GM12872 (cell line): ENCODE data around the gene FPGS.

Experiments
- CTCF ChIP-seq: IDR thresholded peaks from 3 replicates; pipeline ENCODE4 v1.5.1; 2011; ENCODE audit warnings: low read depth, mild to moderate bottlenecking, low read length, moderate library complexity; ENCODE audit not compliant: insufficient read depth

The FPGS gene

GRCh38 chr9:127767909-127768331 lies 34.8 kb upstream of the FPGS start:
- TF ChIP-seq CTCF: no peak

GRCh38 chr9:127768698-127769097 lies 34.0 kb upstream of the FPGS start:
- no peak for TF ChIP-seq CTCF

- TF ChIP-seq CTCF: no peak
Measured at GRCh38 chr9:127769101-127769500, 33.6 kb upstream of the FPGS start.

- TF ChIP-seq CTCF: no peak
Measured at GRCh38 chr9:127769929-127770582, 32.6 kb upstream of the FPGS start.

GRCh38 chr9:127770583-127770904 lies 32.1 kb upstream of the FPGS start:
- TF ChIP-seq CTCF: no peak

- TF ChIP-seq CTCF: no peak
Measured at GRCh38 chr9:127770905-127771569, 31.6 kb upstream of the FPGS start.

GRCh38 chr9:127771570-127772189 lies 31.0 kb upstream of the FPGS start:
- TF ChIP-seq CTCF: no peak
